Measurements from ENCODE around the gene SPATA45. TPM values are rescaled to one million over a fixed set of nuclear protein-coding genes. Genes with fewer than 3 reads are reported as not detected.

The SPATA45 gene
- total and polyA plus RNA-seq, 2 donors (not counting 1 experiment from before 2014, with no cell fraction given): 0.64 TPM; not detected in 1

GRCh38 chr1:212871976-212872375, 24.5 kb upstream of the SPATA45 start:
- Histone ChIP-seq H4K20me1 (ENCODE audit: control insufficient read depth, insufficient read depth, low read length, poor library complexity, severe bottlenecking) (no peaks in the 10 kb centered on the region), H3K36me3 (replicated peaks in 1 of 2; ENCODE audit: control extremely low read depth in 1 of 2, control insufficient read depth in 1 of 2, extremely low read depth in 1 of 2, insufficient read depth in 2 of 2, low read length in 1 of 2) (peaks cover 4 to 23% of the 10 kb centered on the region in 2 experiments), H3K9me3 (ENCODE audit: control extremely low read depth in 1 of 3, control insufficient read depth in 2 of 3, insufficient read depth in 1 of 3, low read length in 2 of 3) (no peaks in the 10 kb centered on the region), H2AFZ (ENCODE audit: insufficient read depth, low read depth, low read length, poor library complexity, severe bottlenecking) (no peak overlapping the region), H3K27ac (ENCODE audit: low read length in 2 of 2) (no peak overlapping the region), H3K4me1 (ENCODE audit: control insufficient read depth in 2 of 2, insufficient read depth in 2 of 2, low read length in 2 of 2) (no peaks in the 10 kb centered on the region), H3K4me3 (ENCODE audit: control extremely low read depth in 1 of 5, extremely low read depth in 1 of 5, insufficient read depth in 1 of 5, low read depth in 2 of 5, low read length in 4 of 5) (no peak overlapping the region), H3K9ac (ENCODE audit: low read length) (no peak overlapping the region), H3K27me3 (replicated peaks in 1 of 4; ENCODE audit: control extremely low read depth in 1 of 4, control insufficient read depth in 3 of 4, insufficient read depth in 4 of 4, low read length in 3 of 4) (no peaks in the 10 kb centered on the region), H3K4me2 (replicated peaks; ENCODE audit: low read depth, low read length, poor library complexity, severe bottlenecking) (no peak overlapping the region), H3K79me2 (ENCODE audit: control insufficient read depth, insufficient read depth, low read length) (no peaks in the 10 kb centered on the region)
- no peak for TF ChIP-seq EZH2 (IDR thresholded peaks at IDR 0.05; ENCODE audit: borderline replicate concordance, insufficient read depth, low read depth, low read length, poor library complexity, severe bottlenecking)
- TF ChIP-seq CTCF (IDR thresholded peaks at IDR 0.05): no peak
- no CpG with 5 or more reads among the region's 1 CpG for WGBS (ENCODE audit: insufficient coverage)
- DNase-seq (no peak), ATAC-seq (ENCODE audit: low read depth) (no peak)
- H3K9me3 Mint-ChIP-seq (ENCODE audit: insufficient read depth): no peaks in the 10 kb centered on the region
- H3K27ac Mint-ChIP-seq: no peak overlapping the region
- peaks cover 3% of the 10 kb centered on the region for H3K4me1 Mint-ChIP-seq
- H3K4me3 Mint-ChIP-seq: no peak overlapping the region
- H3K27me3 Mint-ChIP-seq: no peaks in the 10 kb centered on the region
- ChIA-PET POLR2A (no interaction called here), CTCF (no interaction called here)
- intact Hi-C loops (cut with micrococcal nuclease): no loop called here

GRCh38 chr1:212867192-212867591, 19.7 kb upstream of the SPATA45 start:
- H3K79me2 ChIP-seq (ENCODE audit: control insufficient read depth, insufficient read depth, low read length): no peaks in the 10 kb centered on the region
- no peak overlapping the region for H3K4me3 Mint-ChIP-seq
- H3K9me3 Mint-ChIP-seq (ENCODE audit: insufficient read depth): no peaks in the 10 kb centered on the region
- H3K9ac ChIP-seq (ENCODE audit: low read length): no peak overlapping the region
- DNase-seq (no peak), ATAC-seq (ENCODE audit: low read depth) (no peak)
- peaks cover 8% of the 10 kb centered on the region for H3K4me1 Mint-ChIP-seq
- H3K4me3 ChIP-seq (ENCODE audit: control extremely low read depth in 1 of 5, extremely low read depth in 1 of 5, insufficient read depth in 1 of 5, low read depth in 2 of 5, low read length in 4 of 5): no peak overlapping the region
- POLR2A ChIA-PET: no interaction called here
- peaks cover 0 to 1% (median 0%) of the 10 kb centered on the region in 3 donors for H3K9me3 ChIP-seq (ENCODE audit: control extremely low read depth in 1 of 3, control insufficient read depth in 2 of 3, insufficient read depth in 1 of 3, low read length in 2 of 3)
- intact Hi-C loops (cut with micrococcal nuclease): no loop called here
- no peaks in the 10 kb centered on the region for H3K27me3 ChIP-seq (replicated peaks in 1 of 4; ENCODE audit: control extremely low read depth in 1 of 4, control insufficient read depth in 3 of 4, insufficient read depth in 4 of 4, low read length in 3 of 4)
- WGBS (ENCODE audit: insufficient coverage): no CpG with 5 or more reads among the region's 1 CpG
- H3K4me1 ChIP-seq (ENCODE audit: control insufficient read depth in 2 of 2, insufficient read depth in 2 of 2, low read length in 2 of 2): no peaks in the 10 kb centered on the region
- no peak overlapping the region for H3K27ac Mint-ChIP-seq
- no peak overlapping the region for H2AFZ ChIP-seq (ENCODE audit: insufficient read depth, low read depth, low read length, poor library complexity, severe bottlenecking)
- H3K4me2 ChIP-seq (replicated peaks; ENCODE audit: low read depth, low read length, poor library complexity, severe bottlenecking): no peak overlapping the region
- TF ChIP-seq EZH2 (IDR thresholded peaks at IDR 0.05; ENCODE audit: borderline replicate concordance, insufficient read depth, low read depth, low read length, poor library complexity, severe bottlenecking): no peak
- TF ChIP-seq CTCF (IDR thresholded peaks at IDR 0.05): no peak
- H3K27me3 Mint-ChIP-seq: no peaks in the 10 kb centered on the region
- no peaks in the 10 kb centered on the region for H4K20me1 ChIP-seq (ENCODE audit: control insufficient read depth, insufficient read depth, low read length, poor library complexity, severe bottlenecking)
- H3K36me3 ChIP-seq (replicated peaks in 1 of 2; ENCODE audit: control extremely low read depth in 1 of 2, control insufficient read depth in 1 of 2, extremely low read depth in 1 of 2, insufficient read depth in 2 of 2, low read length in 1 of 2): peaks cover 3 to 5% of the 10 kb centered on the region in 2 experiments
- CTCF ChIA-PET: interaction anchor here (0.7 kb wide), 1 partner anchor 1581 kb away, joined by 4 read pairs; no protein-coding TSS in a partner anchor
- no peak overlapping the region for H3K27ac ChIP-seq (ENCODE audit: low read length in 2 of 2)
